IgD-negative memory B cell (primary cell): ENCODE measurements around the gene VWA3B. TPM values are rescaled to one million over a fixed set of nuclear protein-coding genes. Genes with fewer than 3 reads are reported as not detected.
A peak's percentile ranks its signal among the peaks of the same experiment; 100 is the strongest.
"Not testable (repeated sequence)": the region's sequence is repeated elsewhere in the genome, so short reads cannot be mapped to it uniquely, and the experiment has no call there.

Source experiments
- H3K27ac Mint-ChIP-seq, 3 donors: one replicate each; pipeline ENCODE4 v1.8.0; 2020 to 2022; ENCODE audit warnings: mild to moderate bottlenecking in 3 of 3, mixed read lengths in 3 of 3, moderate library complexity in 1 of 3
- H3K27me3 Mint-ChIP-seq: one replicate; pipeline ENCODE4 v1.8.0; 2021; ENCODE audit warnings: mixed read lengths
- H3K36me3 Mint-ChIP-seq: one replicate; pipeline ENCODE4 v1.8.0; 2020; ENCODE audit warnings: mild to moderate bottlenecking, mixed read lengths
- H3K4me1 Mint-ChIP-seq, 3 donors: one replicate each; pipeline ENCODE4 v1.8.0; 2020 to 2022; ENCODE audit warnings: mixed read lengths in 3 of 3, mild to moderate bottlenecking in 1 of 3
- H3K4me3 Mint-ChIP-seq, 4 donors: one replicate each; pipeline ENCODE4 v1.8.0; 2020 to 2022; ENCODE audit warnings: mild to moderate bottlenecking in 4 of 4, mixed read lengths in 4 of 4, moderate library complexity in 3 of 4
- H3K9me3 Mint-ChIP-seq, 3 donors: one replicate each; pipeline ENCODE4 v1.8.0; 2020 to 2021; ENCODE audit warnings: mixed read lengths in 3 of 3, mild to moderate bottlenecking in 1 of 3
- polyA plus RNA-seq: library from polyadenylated mRNA; unstranded; fragments of 300-500 nt; fragmentation: Illumina TruSeq; gene quantifications from one replicate; pipeline ENCODE4 v1.2.3, GENCODE V29; 2021

Gene VWA3B
- polyA plus RNA-seq: not detected

- Mint-ChIP-seq H3K4me3 (peak within 1 kb of the TSS; percentile 79 to 92 (median 88)), H3K27ac (peak within 1 kb of the TSS; percentile 68 to 94 (median 80)), H3K4me1 (peaks cover 22 to 33% (median 27%) of the 10 kb centered on the region in 3 donors), H3K9me3 (no peaks in the 10 kb centered on the region), H3K36me3 (no peaks in the 10 kb centered on the region), H3K27me3 (peaks cover 9% of the 10 kb centered on the region)
Measured at GRCh38 chr2:98086491-98087446, at the start of gene VWA3B. Gene VWA3B (plus strand): TSS chr2:98087167. CDS start chr2:98093093, 5,926 bp downstream.

- Mint-ChIP-seq H3K4me1 (peaks cover 9 to 18% (median 12%) of the 10 kb centered on the region in 3 donors), H3K36me3 (no peaks in the 10 kb centered on the region), H3K4me3 (no peak overlapping the region), H3K27me3 (no peaks in the 10 kb centered on the region), H3K9me3 (no peaks in the 10 kb centered on the region), H3K27ac (peak overlapping the region in 1 of 3 donors; percentile 33)
Measured at GRCh38 chr2:98037206-98037605, 49.8 kb upstream of the VWA3B start.

GRCh38 chr2:98037666-98038336 lies 49.2 kb upstream of the VWA3B start:
- Mint-ChIP-seq H3K36me3 (no peaks in the 10 kb centered on the region), H3K4me1 (peaks cover 9 to 18% (median 14%) of the 10 kb centered on the region in 3 donors), H3K27me3 (no peaks in the 10 kb centered on the region), H3K9me3 (peaks cover 0 to 3% (median 0%) of the 10 kb centered on the region in 3 donors), H3K27ac (no peak overlapping the region), H3K4me3 (no peak overlapping the region)

GRCh38 chr2:98039085-98039756 lies 47.7 kb upstream of the VWA3B start:
- Mint-ChIP-seq H3K4me3 (peak overlapping the region in 2 of 4 donors; percentile 28 to 48), H3K27ac (peak overlapping the region in 1 of 3 donors; percentile 9), H3K27me3 (no peaks in the 10 kb centered on the region), H3K9me3 (peaks cover 0 to 17% (median 2%) of the 10 kb centered on the region in 3 donors), H3K36me3 (peaks cover 4% of the 10 kb centered on the region), H3K4me1 (peaks cover 9 to 14% (median 12%) of the 10 kb centered on the region in 3 donors)

- Mint-ChIP-seq H3K9me3 (peaks cover 0 to 29% (median 12%) of the 10 kb centered on the region in 3 donors), H3K4me1 (peaks cover 9 to 14% (median 11%) of the 10 kb centered on the region in 3 donors), H3K4me3 (peak overlapping the region in 1 of 4 donors; percentile 4), H3K27me3 (no peaks in the 10 kb centered on the region), H3K27ac (no peak overlapping the region), H3K36me3 (peaks cover 4% of the 10 kb centered on the region)
Measured at GRCh38 chr2:98040331-98040939, 46.5 kb upstream of the VWA3B start.

- H3K9me3 Mint-ChIP-seq: peaks cover 0 to 33% (median 15%) of the 10 kb centered on the region in 3 donors
- H3K4me1 Mint-ChIP-seq: peaks cover 9 to 14% (median 11%) of the 10 kb centered on the region in 3 donors
- H3K27ac Mint-ChIP-seq: no peak overlapping the region
- H3K27me3 Mint-ChIP-seq: no peaks in the 10 kb centered on the region
- peaks cover 4% of the 10 kb centered on the region for H3K36me3 Mint-ChIP-seq
- H3K4me3 Mint-ChIP-seq: no peak overlapping the region
Measured at GRCh38 chr2:98043101-98043500, 43.9 kb upstream of the VWA3B start.

GRCh38 chr2:98044730-98045129 lies 42.2 kb upstream of the VWA3B start:
- Mint-ChIP-seq H3K4me3 (peak overlapping the region in 1 of 4 donors; percentile 20), H3K9me3 (peaks cover 0 to 33% (median 15%) of the 10 kb centered on the region in 3 donors)
- H3K36me3 Mint-ChIP-seq, H3K4me1 Mint-ChIP-seq, H3K27ac Mint-ChIP-seq, H3K27me3 Mint-ChIP-seq: not testable (repeated sequence)

- peaks cover 2% of the 10 kb centered on the region for H3K27me3 Mint-ChIP-seq
- H3K4me1 Mint-ChIP-seq: no peaks in the 10 kb centered on the region
- H3K27ac Mint-ChIP-seq: no peak overlapping the region
- H3K4me3 Mint-ChIP-seq: no peak overlapping the region
- H3K9me3 Mint-ChIP-seq: peaks cover 0 to 8% (median 7%) of the 10 kb centered on the region in 3 donors
- no peaks in the 10 kb centered on the region for H3K36me3 Mint-ChIP-seq
Measured at GRCh38 chr2:98050070-98050469, 36.9 kb upstream of the VWA3B start.

GRCh38 chr2:98058191-98058975 lies 28.6 kb upstream of the VWA3B start:
- peaks cover 0 to 3% (median 0%) of the 10 kb centered on the region in 3 donors for H3K9me3 Mint-ChIP-seq
- peak overlapping the region in 2 of 3 donors; percentile 40 to 46 for H3K27ac Mint-ChIP-seq
- H3K27me3 Mint-ChIP-seq: no peaks in the 10 kb centered on the region
- H3K36me3 Mint-ChIP-seq: no peaks in the 10 kb centered on the region
- no peak overlapping the region for H3K4me3 Mint-ChIP-seq
- H3K4me1 Mint-ChIP-seq: no peaks in the 10 kb centered on the region

GRCh38 chr2:98060277-98060676 lies 26.7 kb upstream of the VWA3B start:
- Mint-ChIP-seq H3K36me3 (no peaks in the 10 kb centered on the region), H3K9me3 (peaks cover 0 to 3% (median 0%) of the 10 kb centered on the region in 3 donors), H3K27ac (no peak overlapping the region), H3K4me1 (peaks cover 0 to 1% (median 0%) of the 10 kb centered on the region in 3 donors), H3K27me3 (no peaks in the 10 kb centered on the region), H3K4me3 (no peak overlapping the region)

GRCh38 chr2:98063291-98063854 lies 23.6 kb upstream of the VWA3B start:
- H3K36me3 Mint-ChIP-seq: no peaks in the 10 kb centered on the region
- peaks cover 0 to 3% (median 0%) of the 10 kb centered on the region in 3 donors for H3K9me3 Mint-ChIP-seq
- no peaks in the 10 kb centered on the region for H3K27me3 Mint-ChIP-seq
- no peak overlapping the region for H3K4me3 Mint-ChIP-seq
- H3K27ac Mint-ChIP-seq: no peak overlapping the region
- H3K4me1 Mint-ChIP-seq: peaks cover 0 to 3% (median 0%) of the 10 kb centered on the region in 3 donors

GRCh38 chr2:98065808-98066207 lies 21.2 kb upstream of the VWA3B start:
- no peaks in the 10 kb centered on the region for H3K27me3 Mint-ChIP-seq
- H3K4me3 Mint-ChIP-seq: no peak overlapping the region
- peaks cover 0 to 3% (median 0%) of the 10 kb centered on the region in 3 donors for H3K9me3 Mint-ChIP-seq
- peaks cover 0 to 3% (median 0%) of the 10 kb centered on the region in 3 donors for H3K4me1 Mint-ChIP-seq
- H3K27ac Mint-ChIP-seq: peak overlapping the region in 1 of 3 donors; percentile 34
- no peaks in the 10 kb centered on the region for H3K36me3 Mint-ChIP-seq

- Mint-ChIP-seq H3K9me3 (peaks cover 0 to 2% (median 0%) of the 10 kb centered on the region in 3 donors), H3K27me3 (no peaks in the 10 kb centered on the region), H3K36me3 (no peaks in the 10 kb centered on the region), H3K4me1 (peaks cover 0 to 3% (median 0%) of the 10 kb centered on the region in 3 donors), H3K27ac (no peak overlapping the region), H3K4me3 (no peak overlapping the region)
Measured at GRCh38 chr2:98067160-98067559, 19.8 kb upstream of the VWA3B start.
